HepG2 (cell line): Measurements from ENCODE around the gene SS18L1. TPM values are rescaled to one million over a fixed set of nuclear protein-coding genes. Genes with fewer than 3 reads are reported as not detected.
A peak's percentile ranks its signal among the peaks of the same experiment; 100 is the strongest.

Source experiments
- ATF7-NPFF ChIP-seq: sonication (generic); formaldehyde crosslinking; IDR thresholded peaks from 2 replicates; pipeline ENCODE4 v1.8.1; 2023; ENCODE audit warnings: mild to moderate bottlenecking, low read depth, missing genetic modification reagents, moderate library complexity
- CBFB ChIP-seq: sonication (generic); formaldehyde crosslinking; IDR thresholded peaks from 2 replicates; pipeline ENCODE4 v1.4.0; 2020; ENCODE audit warnings: missing genetic modification reagents
- DRAP1 ChIP-seq: IDR thresholded peaks from 2 replicates; pipeline ENCODE4 v1.6.1; 2016; ENCODE audit warnings: missing genetic modification reagents, missing compliant biosample characterization
- HNRNPLL ChIP-seq: fragments of 200-400 bp; formaldehyde crosslinking; IDR thresholded peaks from 2 replicates; pipeline ENCODE4 v1.6.1; 2017; ENCODE audit warnings: mild to moderate bottlenecking, low read depth, low read length; ENCODE audit not compliant: poor library complexity, severe bottlenecking
- IRF9 ChIP-seq: sonication (generic); formaldehyde crosslinking; IDR thresholded peaks from 2 replicates; pipeline ENCODE4 v1.8.0; 2022; ENCODE audit warnings: missing genetic modification reagents, mild to moderate bottlenecking, borderline replicate concordance
- PAX8 ChIP-seq: sonication (generic); formaldehyde crosslinking; IDR thresholded peaks from 2 replicates; pipeline ENCODE4 v1.8.0; 2022; ENCODE audit warnings: mild to moderate bottlenecking, missing genetic modification reagents, borderline replicate concordance
- PCBP1 ChIP-seq: fragments of 200-400 bp; formaldehyde crosslinking; IDR thresholded peaks from 2 replicates; pipeline ENCODE4 v1.6.1; 2017; ENCODE audit warnings: mild to moderate bottlenecking, low read depth, low read length, borderline replicate concordance
- SALL2 ChIP-seq: sonication (generic); formaldehyde crosslinking; IDR thresholded peaks from 2 replicates; pipeline ENCODE4 v1.8.1; 2023; ENCODE audit warnings: mild to moderate bottlenecking, missing genetic modification reagents, inconsistent platforms
- SETDB1 ChIP-seq: sonication (generic); formaldehyde crosslinking; IDR thresholded peaks from 2 replicates; pipeline ENCODE4 v1.5.1; 2020; ENCODE audit warnings: missing genetic modification reagents, mild to moderate bottlenecking, borderline replicate concordance
- SIX4 ChIP-seq: sonication (generic); formaldehyde crosslinking; IDR thresholded peaks from 2 replicates; pipeline ENCODE4 v1.4.0; 2020; ENCODE audit warnings: missing genetic modification reagents
- SOX13 ChIP-seq, 3 experiments: fragments of 450-650 bp in 1 of 3; sonication (generic) in 1 of 3; formaldehyde crosslinking in 1 of 3; IDR thresholded peaks in 2 of 3; conservative IDR thresholded peaks in 1 of 3; 2 replicates each; pipeline versions ENCODE4 v1.5.0 to v1.6.1; 2016 to 2020; ENCODE audit warnings: antibody characterized with exemption in 1 of 3, mild to moderate bottlenecking in 1 of 3, missing compliant biosample characterization in 1 of 3, missing genetic modification reagents in 1 of 3, moderate library complexity in 1 of 3
- ZBTB14 ChIP-seq: sonication (generic); formaldehyde crosslinking; IDR thresholded peaks from 2 replicates; pipeline ENCODE4 v1.4.0; 2020; ENCODE audit warnings: missing genetic modification reagents
- ZNF121 ChIP-seq: sonication (generic); formaldehyde crosslinking; IDR thresholded peaks from 2 replicates; pipeline ENCODE4 v1.5.0; 2020; ENCODE audit warnings: mild to moderate bottlenecking, missing genetic modification reagents
- ZNF260 ChIP-seq: sonication (generic); formaldehyde crosslinking; IDR thresholded peaks from 2 replicates; pipeline ENCODE4 v1.4.0; 2020; ENCODE audit warnings: missing genetic modification reagents, low read depth, mild to moderate bottlenecking, borderline replicate concordance
- ZNF350 ChIP-seq: sonication (generic); formaldehyde crosslinking; IDR thresholded peaks from 2 replicates; pipeline ENCODE4 v1.4.0; 2020; ENCODE audit warnings: mild to moderate bottlenecking, low read depth, missing genetic modification reagents, borderline replicate concordance
- ZNF382 ChIP-seq: sonication (generic); formaldehyde crosslinking; IDR thresholded peaks from 2 replicates; pipeline ENCODE4 v1.5.0; 2020; ENCODE audit warnings: missing genetic modification reagents, mild to moderate bottlenecking, borderline replicate concordance
- ZNF451 ChIP-seq: sonication (generic); formaldehyde crosslinking; IDR thresholded peaks from 2 replicates; pipeline ENCODE4 v1.5.0; 2020; ENCODE audit warnings: mild to moderate bottlenecking, missing genetic modification reagents
- ZNF598 ChIP-seq: sonication (generic); formaldehyde crosslinking; IDR thresholded peaks from 2 replicates; pipeline ENCODE4 v1.5.1; 2020; ENCODE audit warnings: mild to moderate bottlenecking, missing genetic modification reagents, borderline replicate concordance
- ZNF75D ChIP-seq: sonication (generic); formaldehyde crosslinking; IDR thresholded peaks from 2 replicates; pipeline ENCODE4 v1.8.1; 2023; ENCODE audit warnings: missing genetic modification reagents, mild to moderate bottlenecking, borderline replicate concordance
- ZSCAN21 ChIP-seq: sonication (generic); formaldehyde crosslinking; IDR thresholded peaks from 2 replicates; pipeline ENCODE4 v1.8.0; 2022; ENCODE audit warnings: mild to moderate bottlenecking, missing genetic modification reagents, moderate library complexity, borderline replicate concordance
- ZUFSP ChIP-seq: sonication (generic); formaldehyde crosslinking; IDR thresholded peaks from 2 replicates; pipeline ENCODE4 v1.9.0; 2021; ENCODE audit warnings: missing genetic modification reagents, mild to moderate bottlenecking, borderline replicate concordance
- polyA plus RNA-seq, 8 experiments: library from polyadenylated mRNA; depleted of rRNA in 3 of 8; stranded (reverse) in 7 of 8; unstranded in 1 of 8; fragments of >200 nt; fragmentation: Illumina TruSeq in 4 of 8; extraction: Trizol in 4 of 8; gene quantifications; 2 replicates each; pipeline versions ENCODE4 v1.2.1 to v1.2.3, GENCODE V29; 2011 to 2016; ENCODE audit warnings: low read depth in 4 of 8, missing spikeins in 1 of 8, mixed read lengths in 1 of 8; ENCODE audit not compliant: insufficient read depth in 1 of 8
- total RNA-seq, 5 experiments: library from RNA; depleted of rRNA; stranded (reverse); fragments of >200 nt; fragmentation: Illumina TruSeq; extraction: Trizol; gene quantifications; 2 replicates each; pipeline ENCODE4 v1.2.3, GENCODE V29; 2016; ENCODE audit warnings: low read depth in 1 of 5

SS18L1 gene
- total and polyA plus RNA-seq, 2 of the 13 experiments (the other 11 are each of a cell fraction or from before 2014, with no cell fraction given), result 17.8 to 27.6 TPM

- no peak for TF ChIP-seq ZNF382
- peak; percentile 50 for TF ChIP-seq SALL2
- peak; percentile 96 for TF ChIP-seq CBFB (CRISPR knock-in tag)
- TF ChIP-seq ZNF75D (CRISPR knock-in tag), result no peak
- no peak for TF ChIP-seq ZNF260 (CRISPR knock-in tag)
- no peak for TF ChIP-seq ZNF121 (CRISPR knock-in tag)
- peak; percentile 33; the same call in 1 of the 2 replicates for TF ChIP-seq ZSCAN21 (CRISPR knock-in tag)
- no peak for TF ChIP-seq ZNF350 (CRISPR knock-in tag)
- TF ChIP-seq SOX13 (IDR thresholded peaks at IDR 0.05), result no peak
- TF ChIP-seq SOX13 (CRISPR knock-in tag; conservative IDR thresholded peaks at IDR 0.05 in 1 of 2, IDR thresholded peaks at IDR 0.05 in 1 of 2), result peak in 1 of 2 experiments; percentile 42; a peak in 2 of 4 replicates
- TF ChIP-seq SIX4 (CRISPR knock-in tag), result no peak
- peak; percentile 38; the same call in 1 of the 2 replicates for TF ChIP-seq ZBTB14 (CRISPR knock-in tag)
- TF ChIP-seq IRF9 (CRISPR knock-in tag), result 0 out of 2 replicates have a peak, but pooled peaks have one; percentile 17
- TF ChIP-seq HNRNPLL, result peak; percentile 79
- TF ChIP-seq PAX8 (CRISPR knock-in tag), result no peak
- TF ChIP-seq ATF7-NPFF, result peak; percentile 93
- peak; percentile 69; the same call in 1 of the 2 replicates for TF ChIP-seq DRAP1 (CRISPR knock-in tag)
- TF ChIP-seq SETDB1 (CRISPR knock-in tag), result no peak
- TF ChIP-seq ZUFSP (CRISPR knock-in tag), result no peak
- TF ChIP-seq ZNF451 (CRISPR knock-in tag), result no peak; the same call in 1 of the 2 replicates
- no peak for TF ChIP-seq PCBP1
- no peak for TF ChIP-seq ZNF598
Measured at GRCh38 chr20:62121776-62122653, 21.6 kb upstream of the SS18L1 start, which contains the start of gene LSM14B (continued).
